A673 (cell line): Measurements from ENCODE around the gene TBL1X.

Experiments used
- CTCF ChIP-seq: fragments of 300-800, 200-600 bp; sonication (generic); conservative IDR thresholded peaks from 2 replicates; pipeline ENCODE4 v1.5.1; 2017; ENCODE audit warnings: low read depth, mild to moderate bottlenecking, antibody characterized with exemption, low read length, moderate library complexity, mixed read lengths
- EZH2 ChIP-seq: fragments of 200-600 bp; sonication (generic); IDR thresholded peaks from 2 replicates; pipeline ENCODE4 v1.6.1; 2017; ENCODE audit warnings: borderline replicate concordance, low read depth, mild to moderate bottlenecking, mixed read lengths, antibody characterized with exemption, low read length; ENCODE audit not compliant: poor library complexity, severe bottlenecking

GRCh38 chrX:9443327-9443726, 21.5 kb upstream of the TBL1X start:
- TF ChIP-seq EZH2 (no peak), CTCF (no peak)
